ENCODE data around the gene LYRM9. TPM values are rescaled to one million over a fixed set of nuclear protein-coding genes. Genes with fewer than 3 reads are reported as not detected.
A peak's percentile ranks its signal among the peaks of the same experiment; 100 is the strongest.

LYRM9 gene
- total RNA-seq, 1 donor from 2014 or later: 8.3 TPM

DNA sequence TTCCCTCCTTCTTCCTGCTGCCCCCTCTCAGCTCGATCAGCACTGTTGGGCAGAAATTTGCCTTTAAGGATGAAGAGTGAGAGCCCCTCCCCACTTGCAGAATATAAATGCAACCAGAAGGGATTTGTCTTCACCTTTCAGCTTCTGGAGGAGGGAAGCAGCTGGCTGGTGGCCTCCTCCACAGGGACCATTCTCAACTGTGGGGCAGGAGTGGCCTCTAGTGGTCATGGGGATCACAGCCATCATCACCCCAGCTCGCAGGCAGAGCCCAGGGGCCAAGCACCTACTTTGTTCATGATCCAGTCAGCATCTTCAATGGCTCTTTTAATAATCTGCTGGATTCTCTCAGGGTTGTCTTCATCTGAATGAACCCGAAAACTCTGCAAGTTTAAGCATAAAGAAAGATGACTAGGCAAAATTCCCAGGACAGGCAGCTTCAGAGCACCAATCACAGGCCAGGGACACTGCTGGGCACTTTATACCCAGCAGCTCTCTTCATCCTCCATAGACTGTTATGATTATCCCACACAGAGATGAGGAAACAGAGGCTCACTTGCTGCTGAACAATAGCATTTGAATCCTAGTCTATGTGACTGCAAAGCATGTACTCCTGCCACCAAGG lies 13.1 kb downstream of the LYRM9 start:
- Mint-ChIP-seq H3K27ac (ENCODE audit: unreplicated experiment) (no peak overlapping the region), H3K27me3 (ENCODE audit: unreplicated experiment) (no peaks in the 10 kb centered on the region), H3K9me3 (ENCODE audit: unreplicated experiment) (no peaks in the 10 kb centered on the region), H3K4me3 (ENCODE audit: unreplicated experiment) (no peak overlapping the region), H3K36me3 (ENCODE audit: low read depth, unreplicated experiment) (no peaks in the 10 kb centered on the region), H3K4me1 (ENCODE audit: unreplicated experiment) (peaks cover 6% of the 10 kb centered on the region)
- TF ChIP-seq, protein P1, sequence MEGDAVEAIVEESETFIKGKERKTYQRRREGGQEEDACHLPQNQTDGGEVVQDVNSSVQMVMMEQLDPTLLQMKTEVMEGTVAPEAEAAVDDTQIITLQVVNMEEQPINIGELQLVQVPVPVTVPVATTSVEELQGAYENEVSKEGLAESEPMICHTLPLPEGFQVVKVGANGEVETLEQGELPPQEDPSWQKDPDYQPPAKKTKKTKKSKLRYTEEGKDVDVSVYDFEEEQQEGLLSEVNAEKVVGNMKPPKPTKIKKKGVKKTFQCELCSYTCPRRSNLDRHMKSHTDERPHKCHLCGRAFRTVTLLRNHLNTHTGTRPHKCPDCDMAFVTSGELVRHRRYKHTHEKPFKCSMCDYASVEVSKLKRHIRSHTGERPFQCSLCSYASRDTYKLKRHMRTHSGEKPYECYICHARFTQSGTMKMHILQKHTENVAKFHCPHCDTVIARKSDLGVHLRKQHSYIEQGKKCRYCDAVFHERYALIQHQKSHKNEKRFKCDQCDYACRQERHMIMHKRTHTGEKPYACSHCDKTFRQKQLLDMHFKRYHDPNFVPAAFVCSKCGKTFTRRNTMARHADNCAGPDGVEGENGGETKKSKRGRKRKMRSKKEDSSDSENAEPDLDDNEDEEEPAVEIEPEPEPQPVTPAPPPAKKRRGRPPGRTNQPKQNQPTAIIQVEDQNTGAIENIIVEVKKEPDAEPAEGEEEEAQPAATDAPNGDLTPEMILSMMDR (IDR thresholded peaks at IDR 0.05; ENCODE audit: unreplicated experiment): peak; percentile 70
- DNase-seq (ENCODE audit: low spot score): peak; percentile 80

DNA sequence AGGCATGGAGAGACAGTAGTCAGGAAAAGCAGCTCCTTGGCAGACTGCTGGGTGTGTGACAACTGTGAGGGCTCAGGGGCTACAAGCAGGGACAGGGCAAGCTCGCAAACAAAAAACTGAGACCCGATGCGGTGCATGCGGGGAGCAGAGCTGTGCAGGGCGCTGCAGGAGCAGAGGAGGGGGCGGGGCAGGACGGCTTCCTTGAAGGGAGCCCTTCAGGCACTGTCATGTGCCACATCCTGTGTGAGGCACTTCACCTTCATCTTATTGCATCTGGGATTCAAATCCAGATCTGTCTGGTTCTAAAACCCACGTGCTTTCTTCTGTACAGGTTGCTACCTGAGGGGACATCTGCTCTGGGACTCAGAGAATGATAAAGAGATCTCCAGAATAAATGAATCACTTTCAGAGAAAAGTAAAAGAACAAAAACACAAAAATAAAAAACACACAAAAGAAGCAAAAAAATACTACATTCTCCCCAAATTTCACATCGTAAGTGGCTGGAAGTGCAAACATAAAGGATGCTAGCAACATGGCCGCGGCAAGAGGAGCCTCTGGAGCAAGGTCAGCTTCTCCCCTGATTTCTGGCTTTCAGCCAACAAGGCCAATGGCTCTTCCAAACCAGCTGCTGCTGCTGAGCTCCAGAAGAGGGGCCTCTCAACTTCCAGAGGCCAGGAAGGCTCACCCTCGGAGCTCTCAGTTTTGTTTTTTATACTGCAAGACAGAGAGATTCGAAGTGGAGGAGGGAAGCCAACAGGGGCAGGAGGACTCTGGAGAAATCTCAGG lies 14.2 kb downstream of the LYRM9 start:
- Mint-ChIP-seq H3K27me3 (ENCODE audit: unreplicated experiment) (peaks cover 1% of the 10 kb centered on the region), H3K9me3 (ENCODE audit: unreplicated experiment) (no peaks in the 10 kb centered on the region), H3K27ac (ENCODE audit: unreplicated experiment) (no peak overlapping the region), H3K4me3 (ENCODE audit: unreplicated experiment) (no peak overlapping the region), H3K4me1 (ENCODE audit: unreplicated experiment) (peaks cover 8% of the 10 kb centered on the region), H3K36me3 (ENCODE audit: low read depth, unreplicated experiment) (no peaks in the 10 kb centered on the region)
- no peak for DNase-seq (ENCODE audit: low spot score)
- TF ChIP-seq, protein P1 (IDR thresholded peaks at IDR 0.05; ENCODE audit: unreplicated experiment): no peak

DNA sequence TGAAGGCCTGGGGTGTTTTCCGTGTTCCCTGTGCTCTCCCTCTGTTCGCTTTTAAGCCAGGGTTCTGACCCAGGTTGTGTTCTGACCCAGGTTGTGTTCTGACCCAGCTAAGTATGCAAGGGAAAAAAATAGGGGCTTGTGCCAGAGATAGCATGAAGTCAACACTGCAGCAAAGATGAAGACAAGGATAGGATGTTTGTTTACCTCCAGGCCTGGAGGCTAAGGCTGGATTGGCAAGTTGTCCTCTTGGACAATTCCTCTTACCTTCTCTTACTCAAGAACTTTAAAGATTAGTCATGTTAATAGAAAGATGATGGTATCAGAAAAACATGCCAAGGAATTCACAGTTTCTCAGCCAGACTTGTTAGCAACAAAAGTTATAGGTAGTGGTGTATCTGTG lies 19.4 kb downstream of the LYRM9 start:
- Mint-ChIP-seq H3K27me3 (ENCODE audit: unreplicated experiment) (peaks cover 1% of the 10 kb centered on the region), H3K9me3 (ENCODE audit: unreplicated experiment) (no peaks in the 10 kb centered on the region), H3K4me1 (ENCODE audit: unreplicated experiment) (peaks cover 8% of the 10 kb centered on the region), H3K36me3 (ENCODE audit: low read depth, unreplicated experiment) (no peaks in the 10 kb centered on the region), H3K4me3 (ENCODE audit: unreplicated experiment) (no peak overlapping the region), H3K27ac (ENCODE audit: unreplicated experiment) (no peak overlapping the region)
- DNase-seq (ENCODE audit: low spot score): no peak
- TF ChIP-seq, protein P1 (IDR thresholded peaks at IDR 0.05; ENCODE audit: unreplicated experiment): no peak

DNA sequence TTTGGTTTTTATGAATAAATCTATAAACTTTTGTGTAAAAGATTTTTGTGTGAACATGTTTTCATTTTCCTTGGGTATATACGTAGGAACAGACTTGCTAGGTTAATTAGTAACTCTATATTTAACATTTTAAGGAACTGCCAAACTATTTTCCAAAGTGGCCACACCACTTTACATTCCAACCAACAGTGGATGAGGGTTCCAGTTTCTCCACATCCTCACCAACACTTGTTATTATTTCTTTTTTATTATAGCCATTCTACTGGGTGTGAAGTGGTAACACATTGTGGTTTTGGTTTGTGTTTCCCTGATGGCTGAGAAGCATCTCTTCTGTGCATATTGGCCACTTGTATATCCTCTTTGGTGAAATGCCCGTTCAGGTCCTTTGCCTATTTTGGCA lies 20.0 kb downstream of the LYRM9 start:
- DNase-seq (ENCODE audit: low spot score): no peak
- Mint-ChIP-seq H3K27ac (ENCODE audit: unreplicated experiment) (no peak overlapping the region), H3K4me3 (ENCODE audit: unreplicated experiment) (no peak overlapping the region), H3K27me3 (ENCODE audit: unreplicated experiment) (peaks cover 1% of the 10 kb centered on the region), H3K9me3 (ENCODE audit: unreplicated experiment) (no peaks in the 10 kb centered on the region), H3K36me3 (ENCODE audit: low read depth, unreplicated experiment) (no peaks in the 10 kb centered on the region), H3K4me1 (ENCODE audit: unreplicated experiment) (peaks cover 8% of the 10 kb centered on the region)
- TF ChIP-seq, protein P1 (IDR thresholded peaks at IDR 0.05; ENCODE audit: unreplicated experiment): no peak

DNA sequence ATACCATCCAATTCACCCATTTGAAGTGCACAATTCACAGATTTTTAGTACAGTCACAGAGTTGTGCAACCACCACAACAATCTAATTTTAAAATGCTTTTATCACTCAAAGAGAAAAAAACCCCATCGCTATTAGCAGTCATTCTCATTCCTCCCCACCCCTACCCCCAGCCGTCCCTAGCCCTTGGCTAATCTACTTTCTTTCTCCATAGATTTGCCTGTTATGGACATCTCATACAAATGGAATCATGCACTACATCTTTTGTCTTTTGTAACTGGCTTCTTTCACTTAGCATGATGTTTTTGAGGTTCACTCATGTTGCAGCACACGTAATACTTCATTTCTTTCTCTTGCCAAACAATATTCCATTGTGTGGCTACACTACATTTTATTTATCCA lies 20.4 kb downstream of the LYRM9 start:
- Mint-ChIP-seq H3K27me3 (ENCODE audit: unreplicated experiment) (peaks cover 1% of the 10 kb centered on the region), H3K36me3 (ENCODE audit: low read depth, unreplicated experiment) (no peaks in the 10 kb centered on the region), H3K4me1 (ENCODE audit: unreplicated experiment) (peaks cover 8% of the 10 kb centered on the region), H3K9me3 (ENCODE audit: unreplicated experiment) (no peaks in the 10 kb centered on the region), H3K4me3 (ENCODE audit: unreplicated experiment) (no peak overlapping the region), H3K27ac (ENCODE audit: unreplicated experiment) (no peak overlapping the region)
- DNase-seq (ENCODE audit: low spot score): no peak
- TF ChIP-seq, protein P1 (IDR thresholded peaks at IDR 0.05; ENCODE audit: unreplicated experiment): no peak
